Liver (tissue), 9 donors: Measurements from ENCODE around the gene LAMC1. TPM values are rescaled to one million over a fixed set of nuclear protein-coding genes. Genes with fewer than 3 reads are reported as not detected.

Experiments used
- DNase-seq: peaks from one replicate; pipeline ENCODE4 v3.0.0-alpha.2; 2017; ENCODE audit warnings: low spot score
- H3K27ac ChIP-seq, 2 donors: one replicate each; pipeline ENCODE4 v1.7.0; 2013; ENCODE audit warnings: inconsistent platforms in 2 of 2, low read length in 2 of 2, control low read depth in 1 of 2, low read depth in 1 of 2, mild to moderate bottlenecking in 1 of 2
- H3K27me3 ChIP-seq, 4 donors: one replicate each; pipeline versions ENCODE4 v1.6.1 to v1.7.0; 2013; ENCODE audit warnings: low read length in 3 of 4, inconsistent platforms in 1 of 4, mild to moderate bottlenecking in 1 of 4, moderate library complexity in 1 of 4; ENCODE audit not compliant: control insufficient read depth in 4 of 4, insufficient read depth in 4 of 4
- H3K36me3 ChIP-seq, 4 donors: one replicate each; pipeline versions ENCODE4 v1.6.1 to v1.7.0; 2013; ENCODE audit warnings: low read length in 3 of 4, mild to moderate bottlenecking in 3 of 4, low read depth in 1 of 4, moderate library complexity in 1 of 4; ENCODE audit not compliant: control insufficient read depth in 4 of 4, insufficient read depth in 3 of 4
- H3K4me1 ChIP-seq, 4 donors: one replicate each; pipeline versions ENCODE4 v1.6.1 to v1.7.0; 2013; ENCODE audit warnings: low read length in 3 of 4, mild to moderate bottlenecking in 3 of 4, moderate library complexity in 1 of 4; ENCODE audit not compliant: control insufficient read depth in 4 of 4, insufficient read depth in 4 of 4
- H3K4me3 ChIP-seq, 3 donors: one replicate each; pipeline versions ENCODE4 v1.6.1 to v1.7.0; 2013; ENCODE audit warnings: low read length in 3 of 3, control low read depth in 1 of 3, low read depth in 1 of 3, mild to moderate bottlenecking in 1 of 3
- H3K9ac ChIP-seq, 2 donors: one replicate each; pipeline ENCODE4 v1.7.0; 2013; ENCODE audit warnings: low read length in 2 of 2, mild to moderate bottlenecking in 2 of 2, moderate library complexity in 2 of 2, control low read depth in 1 of 2, low read depth in 1 of 2
- H3K9me3 ChIP-seq, 4 donors: one replicate each; pipeline versions ENCODE4 v1.6.1 to v1.7.0; 2013; ENCODE audit warnings: low read length in 3 of 4; ENCODE audit not compliant: control insufficient read depth in 4 of 4
- EGR1 ChIP-seq, 2 donors: IDR thresholded peaks; 2 replicates each; pipeline ENCODE4 v1.6.1; 2016 to 2018; ENCODE audit warnings: antibody characterized with exemption in 2 of 2, low read depth in 2 of 2
- FOXA1 ChIP-seq: IDR thresholded peaks from 2 replicates; pipeline ENCODE4 v1.6.1; 2016; ENCODE audit warnings: antibody characterized with exemption
- FOXA2 ChIP-seq: IDR thresholded peaks from 2 replicates; pipeline ENCODE4 v1.6.1; 2016; ENCODE audit warnings: antibody characterized with exemption
- GABPA ChIP-seq, 2 donors: IDR thresholded peaks in 1 of 2; conservative IDR thresholded peaks in 1 of 2; 2 replicates each; pipeline ENCODE4 v1.6.1; 2016; ENCODE audit warnings: antibody characterized with exemption in 2 of 2, mild to moderate bottlenecking in 1 of 2, moderate library complexity in 1 of 2
- NR2F2 ChIP-seq: IDR thresholded peaks from 2 replicates; pipeline ENCODE4 v1.6.1; 2016; ENCODE audit warnings: antibody characterized with exemption
- RAD21 ChIP-seq, 2 donors: IDR thresholded peaks; 2 replicates each; pipeline ENCODE4 v1.6.1; 2016; ENCODE audit warnings: antibody characterized with exemption in 2 of 2, mild to moderate bottlenecking in 2 of 2
- RXRA ChIP-seq, 2 donors: IDR thresholded peaks; 2 replicates each; pipeline ENCODE4 v1.6.1; 2017 to 2018; ENCODE audit warnings: antibody characterized with exemption in 2 of 2, mild to moderate bottlenecking in 1 of 2
- TAF1 ChIP-seq: conservative IDR thresholded peaks from 2 replicates; pipeline ENCODE4 v1.6.1; 2016; ENCODE audit warnings: antibody characterized with exemption, mild to moderate bottlenecking
- YY1 ChIP-seq: IDR thresholded peaks from 2 replicates; pipeline ENCODE4 v1.6.1; 2016; ENCODE audit warnings: antibody characterized with exemption, mild to moderate bottlenecking
- WGBS: extraction: QIAGEN DNeasy Blood & Tissue Kit; methylation state at CpG from one replicate; pipeline ENCODE4 v1.1.7; 2013; 5-methylcytosine and 5-hydroxymethylcytosine counted together
- polyA plus RNA-seq, 2 donors: library from polyadenylated mRNA; stranded (reverse) in 1 of 2; unstranded in 1 of 2; fragments of 200-250 nt in 1 of 2; fragments of >200 nt in 1 of 2; fragmentation: Nextera tagmentation in 1 of 2; extraction: Ambion mirVana in 1 of 2; gene quantifications; one replicate each; pipeline versions ENCODE4 v1.2.1 to v1.2.3, GENCODE V29; 2013 to 2015
- total RNA-seq, 2 donors: library from RNA; depleted of rRNA; stranded (reverse); fragments of >200 nt; gene quantifications; one replicate each; pipeline ENCODE4 v1.2.3, GENCODE V29; 2014
- TF ChIP-seq, protein P1 (sequence below): IDR thresholded peaks from 2 replicates; pipeline ENCODE4 v1.6.1; 2016; ENCODE audit warnings: antibody characterized with exemption
- TF ChIP-seq, protein P2 (sequence below): IDR thresholded peaks from 2 replicates; pipeline ENCODE4 v1.6.1; 2016; ENCODE audit warnings: antibody characterized with exemption, mild to moderate bottlenecking
- TF ChIP-seq, protein P3 (sequence below): IDR thresholded peaks from 2 replicates; pipeline ENCODE4 v1.6.1; 2016; ENCODE audit warnings: antibody characterized with exemption
- donor health status: healthy.
- donor health status: healthy.
- donor health status: healthy.
- donor health status: healthy.
- donor health status: healthy.

LAMC1 gene
- total and polyA plus RNA-seq, 4 donors, result 5.3 to 35.1 (median 19.7) TPM

DNA sequence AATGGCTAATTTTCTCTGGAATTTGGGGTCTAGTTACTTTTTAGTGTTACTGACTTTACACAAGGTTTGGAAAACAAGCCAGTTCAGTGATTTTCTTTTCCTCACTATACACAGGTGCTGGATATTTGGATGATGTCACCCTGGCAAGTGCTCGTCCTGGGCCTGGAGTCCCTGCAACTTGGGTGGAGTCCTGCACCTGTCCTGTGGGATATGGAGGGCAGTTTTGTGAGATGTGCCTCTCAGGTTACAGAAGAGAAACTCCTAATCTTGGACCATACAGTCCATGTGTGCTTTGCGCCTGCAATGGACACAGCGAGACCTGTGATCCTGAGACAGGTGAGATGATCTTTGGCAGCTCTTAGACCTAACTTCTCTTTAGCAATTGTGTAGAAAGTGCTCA is 98.4 kb downstream of the LAMC1 start:
- peaks cover 0 to 1% (median 0%) of the 10 kb centered on the region in 4 donors for H3K4me1 ChIP-seq
- H3K9me3 ChIP-seq, result no peaks in the 10 kb centered on the region
- TF ChIP-seq TAF1, result no peak
- no peak for TF ChIP-seq YY1
- TF ChIP-seq, protein P1, sequence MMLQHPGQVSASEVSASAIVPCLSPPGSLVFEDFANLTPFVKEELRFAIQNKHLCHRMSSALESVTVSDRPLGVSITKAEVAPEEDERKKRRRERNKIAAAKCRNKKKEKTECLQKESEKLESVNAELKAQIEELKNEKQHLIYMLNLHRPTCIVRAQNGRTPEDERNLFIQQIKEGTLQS, result no peak
- TF ChIP-seq, protein P2, sequence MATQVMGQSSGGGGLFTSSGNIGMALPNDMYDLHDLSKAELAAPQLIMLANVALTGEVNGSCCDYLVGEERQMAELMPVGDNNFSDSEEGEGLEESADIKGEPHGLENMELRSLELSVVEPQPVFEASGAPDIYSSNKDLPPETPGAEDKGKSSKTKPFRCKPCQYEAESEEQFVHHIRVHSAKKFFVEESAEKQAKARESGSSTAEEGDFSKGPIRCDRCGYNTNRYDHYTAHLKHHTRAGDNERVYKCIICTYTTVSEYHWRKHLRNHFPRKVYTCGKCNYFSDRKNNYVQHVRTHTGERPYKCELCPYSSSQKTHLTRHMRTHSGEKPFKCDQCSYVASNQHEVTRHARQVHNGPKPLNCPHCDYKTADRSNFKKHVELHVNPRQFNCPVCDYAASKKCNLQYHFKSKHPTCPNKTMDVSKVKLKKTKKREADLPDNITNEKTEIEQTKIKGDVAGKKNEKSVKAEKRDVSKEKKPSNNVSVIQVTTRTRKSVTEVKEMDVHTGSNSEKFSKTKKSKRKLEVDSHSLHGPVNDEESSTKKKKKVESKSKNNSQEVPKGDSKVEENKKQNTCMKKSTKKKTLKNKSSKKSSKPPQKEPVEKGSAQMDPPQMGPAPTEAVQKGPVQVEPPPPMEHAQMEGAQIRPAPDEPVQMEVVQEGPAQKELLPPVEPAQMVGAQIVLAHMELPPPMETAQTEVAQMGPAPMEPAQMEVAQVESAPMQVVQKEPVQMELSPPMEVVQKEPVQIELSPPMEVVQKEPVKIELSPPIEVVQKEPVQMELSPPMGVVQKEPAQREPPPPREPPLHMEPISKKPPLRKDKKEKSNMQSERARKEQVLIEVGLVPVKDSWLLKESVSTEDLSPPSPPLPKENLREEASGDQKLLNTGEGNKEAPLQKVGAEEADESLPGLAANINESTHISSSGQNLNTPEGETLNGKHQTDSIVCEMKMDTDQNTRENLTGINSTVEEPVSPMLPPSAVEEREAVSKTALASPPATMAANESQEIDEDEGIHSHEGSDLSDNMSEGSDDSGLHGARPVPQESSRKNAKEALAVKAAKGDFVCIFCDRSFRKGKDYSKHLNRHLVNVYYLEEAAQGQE, result no peak
- TF ChIP-seq RXRA (IDR thresholded peaks at IDR 0.05), result no peak
- TF ChIP-seq NR2F2, result no peak
- TF ChIP-seq FOXA1, result no peak
- no peak for TF ChIP-seq EGR1 (IDR thresholded peaks at IDR 0.05; ENCODE audit: low read depth in 2 of 2)
- TF ChIP-seq FOXA2, result no peak
- TF ChIP-seq, protein P3, sequence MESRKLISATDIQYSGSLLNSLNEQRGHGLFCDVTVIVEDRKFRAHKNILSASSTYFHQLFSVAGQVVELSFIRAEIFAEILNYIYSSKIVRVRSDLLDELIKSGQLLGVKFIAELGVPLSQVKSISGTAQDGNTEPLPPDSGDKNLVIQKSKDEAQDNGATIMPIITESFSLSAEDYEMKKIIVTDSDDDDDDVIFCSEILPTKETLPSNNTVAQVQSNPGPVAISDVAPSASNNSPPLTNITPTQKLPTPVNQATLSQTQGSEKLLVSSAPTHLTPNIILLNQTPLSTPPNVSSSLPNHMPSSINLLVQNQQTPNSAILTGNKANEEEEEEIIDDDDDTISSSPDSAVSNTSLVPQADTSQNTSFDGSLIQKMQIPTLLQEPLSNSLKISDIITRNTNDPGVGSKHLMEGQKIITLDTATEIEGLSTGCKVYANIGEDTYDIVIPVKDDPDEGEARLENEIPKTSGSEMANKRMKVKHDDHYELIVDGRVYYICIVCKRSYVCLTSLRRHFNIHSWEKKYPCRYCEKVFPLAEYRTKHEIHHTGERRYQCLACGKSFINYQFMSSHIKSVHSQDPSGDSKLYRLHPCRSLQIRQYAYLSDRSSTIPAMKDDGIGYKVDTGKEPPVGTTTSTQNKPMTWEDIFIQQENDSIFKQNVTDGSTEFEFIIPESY, result no peak
- no peak overlapping the region for H3K27ac ChIP-seq
- no peak for DNase-seq
- H3K4me3 ChIP-seq, result no peak overlapping the region
- 94% methylated on average over 3 of the region's 3 CpGs for WGBS
- H3K36me3 ChIP-seq, result peaks cover 9 to 57% (median 31%) of the 10 kb centered on the region in 4 donors
- no peak overlapping the region for H3K9ac ChIP-seq
- H3K27me3 ChIP-seq, result no peaks in the 10 kb centered on the region

DNA sequence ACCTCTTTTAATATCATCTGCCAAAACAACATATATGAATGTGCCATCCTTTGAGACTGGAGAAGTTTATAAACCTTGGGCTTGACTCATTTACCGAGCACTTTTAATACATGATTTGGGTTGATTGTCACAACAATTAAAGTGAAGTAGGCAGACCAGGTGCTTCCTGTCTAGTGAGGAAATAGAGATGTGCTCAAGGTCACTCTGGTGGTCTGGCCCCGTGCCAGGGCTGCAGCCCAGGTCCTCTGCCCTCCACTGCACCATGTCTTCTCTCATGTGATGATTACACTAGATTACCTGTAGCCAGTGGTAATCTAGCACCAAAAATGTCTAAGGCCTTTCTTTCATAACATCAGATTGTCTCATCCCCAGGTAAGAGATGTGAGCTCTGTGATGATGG is 101.0 kb downstream of the LAMC1 start:
- Histone ChIP-seq H3K4me1 (peaks cover 0 to 1% (median 0%) of the 10 kb centered on the region in 4 donors), H3K9me3 (no peaks in the 10 kb centered on the region), H3K27ac (no peak overlapping the region), H3K4me3 (no peak overlapping the region), H3K9ac (no peak overlapping the region), H3K36me3 (peaks cover 6 to 57% (median 39%) of the 10 kb centered on the region in 4 donors), H3K27me3 (no peaks in the 10 kb centered on the region)
- TF ChIP-seq FOXA2 (no peak), YY1 (no peak), GABPA (IDR thresholded peaks at IDR 0.05 in 1 of 2, conservative IDR thresholded peaks at IDR 0.05 in 1 of 2) (no peak), TAF1 (no peak), RAD21 (IDR thresholded peaks at IDR 0.05) (no peak)
- 68% methylated on average over 2 of the region's 2 CpGs for WGBS
- DNase-seq, result no peak
